Osteoblast (primary cell): ENCODE data around the gene NDUFAB1. TPM values are rescaled to one million over a fixed set of nuclear protein-coding genes. Genes with fewer than 3 reads are reported as not detected.

ENCODE experiments used
- DNase-seq: peaks from one replicate; pipeline ENCODE4 v3.0.0; 2011; ENCODE audit warnings: low spot score, mixed read lengths; ENCODE audit not compliant: insufficient read length; ENCODE audit errors: missing footprints
- H2AFZ ChIP-seq: 2 replicates; pipeline ENCODE4 v1.6.0; 2011; ENCODE audit warnings: mild to moderate bottlenecking, low read length
- H3K27ac ChIP-seq: 2 replicates; pipeline ENCODE4 v1.5.1; 2011; ENCODE audit warnings: mild to moderate bottlenecking, low read depth, low read length, moderate library complexity
- H3K27me3 ChIP-seq: 2 replicates; pipeline ENCODE4 v1.6.0; 2012; ENCODE audit warnings: mild to moderate bottlenecking, control low read depth, inconsistent platforms, low read length, moderate library complexity; ENCODE audit not compliant: insufficient read depth
- H3K36me3 ChIP-seq: 2 replicates; pipeline ENCODE4 v1.5.1; 2011; ENCODE audit warnings: mild to moderate bottlenecking, low read length, control low read depth, moderate library complexity; ENCODE audit not compliant: insufficient read depth
- H3K4me1 ChIP-seq: 2 replicates; pipeline ENCODE4 v1.5.1; 2011; ENCODE audit warnings: mild to moderate bottlenecking, low read length, control low read depth, moderate library complexity; ENCODE audit not compliant: insufficient read depth
- H3K4me2 ChIP-seq: 2 replicates; pipeline ENCODE4 v1.6.0; 2011; ENCODE audit warnings: mild to moderate bottlenecking, low read length; ENCODE audit not compliant: insufficient read depth
- H3K4me3 ChIP-seq: fragments of 200-600 bp; sonication (generic); 3 replicates; pipeline ENCODE4 v1.5.1; 2012; ENCODE audit warnings: mild to moderate bottlenecking, low read length, inconsistent platforms; ENCODE audit not compliant: insufficient read depth
- H3K79me2 ChIP-seq: 2 replicates; pipeline ENCODE4 v1.6.0; 2012; ENCODE audit warnings: mild to moderate bottlenecking, low read length, control low read depth, inconsistent platforms; ENCODE audit not compliant: insufficient read depth
- H3K9me3 ChIP-seq: 2 replicates; pipeline ENCODE4 v1.5.1; 2011; ENCODE audit warnings: low read depth, low read length, control low read depth
- H4K20me1 ChIP-seq: 2 replicates; pipeline ENCODE4 v1.6.0; 2012; ENCODE audit warnings: mild to moderate bottlenecking, low read length, control low read depth; ENCODE audit not compliant: insufficient read depth
- total RNA-seq: library from RNA; depleted of rRNA; stranded (reverse); fragments of >200 nt; gene quantifications from 2 replicates; pipeline ENCODE4 v1.2.3, GENCODE V29; 2012
- TF ChIP-seq, protein P1 (sequence below): IDR thresholded peaks from 2 replicates; pipeline ENCODE4 v1.5.1; 2011; ENCODE audit warnings: mild to moderate bottlenecking, low read depth, low read length, moderate library complexity; ENCODE audit errors: extremely low read depth

Gene NDUFAB1
- total RNA-seq, 1 donor = 43.1 TPM

- no peak for DNase-seq
- Histone ChIP-seq H3K36me3 (peaks cover 63% of the 10 kb centered on the region), H4K20me1 (peaks cover 4% of the 10 kb centered on the region)
Measured at GRCh38 chr16:23573817-23574216, 22.3 kb downstream of the NDUFAB1 start.

GRCh38 chr16:23572394-23572793 lies 23.7 kb downstream of the NDUFAB1 start:
- Histone ChIP-seq H3K36me3 (peaks cover 75% of the 10 kb centered on the region), H3K27me3 (no peaks in the 10 kb centered on the region), H4K20me1 (peaks cover 4% of the 10 kb centered on the region), H3K27ac (no peak overlapping the region), H3K9me3 (no peaks in the 10 kb centered on the region), H3K4me2 (no peak overlapping the region), H3K4me1 (no peaks in the 10 kb centered on the region), H3K79me2 (peaks cover 3% of the 10 kb centered on the region), H3K4me3 (no peak overlapping the region), H2AFZ (no peak overlapping the region)
- TF ChIP-seq, protein P1, sequence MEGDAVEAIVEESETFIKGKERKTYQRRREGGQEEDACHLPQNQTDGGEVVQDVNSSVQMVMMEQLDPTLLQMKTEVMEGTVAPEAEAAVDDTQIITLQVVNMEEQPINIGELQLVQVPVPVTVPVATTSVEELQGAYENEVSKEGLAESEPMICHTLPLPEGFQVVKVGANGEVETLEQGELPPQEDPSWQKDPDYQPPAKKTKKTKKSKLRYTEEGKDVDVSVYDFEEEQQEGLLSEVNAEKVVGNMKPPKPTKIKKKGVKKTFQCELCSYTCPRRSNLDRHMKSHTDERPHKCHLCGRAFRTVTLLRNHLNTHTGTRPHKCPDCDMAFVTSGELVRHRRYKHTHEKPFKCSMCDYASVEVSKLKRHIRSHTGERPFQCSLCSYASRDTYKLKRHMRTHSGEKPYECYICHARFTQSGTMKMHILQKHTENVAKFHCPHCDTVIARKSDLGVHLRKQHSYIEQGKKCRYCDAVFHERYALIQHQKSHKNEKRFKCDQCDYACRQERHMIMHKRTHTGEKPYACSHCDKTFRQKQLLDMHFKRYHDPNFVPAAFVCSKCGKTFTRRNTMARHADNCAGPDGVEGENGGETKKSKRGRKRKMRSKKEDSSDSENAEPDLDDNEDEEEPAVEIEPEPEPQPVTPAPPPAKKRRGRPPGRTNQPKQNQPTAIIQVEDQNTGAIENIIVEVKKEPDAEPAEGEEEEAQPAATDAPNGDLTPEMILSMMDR = no peak
- DNase-seq = no peak

More at GRCh38 chr16:23573817-23574216, 22.3 kb downstream of the NDUFAB1 start:
- no peak overlapping the region for H3K4me3 ChIP-seq
- no peak overlapping the region for H3K27ac ChIP-seq
- H3K27me3 ChIP-seq = no peaks in the 10 kb centered on the region
- no peaks in the 10 kb centered on the region for H3K4me1 ChIP-seq
- no peaks in the 10 kb centered on the region for H3K9me3 ChIP-seq
- no peaks in the 10 kb centered on the region for H3K79me2 ChIP-seq
- H2AFZ ChIP-seq = no peak overlapping the region
- TF ChIP-seq, protein P1 = no peak
- H3K4me2 ChIP-seq = no peak overlapping the region

GRCh38 chr16:23571895-23572294 lies 24.2 kb downstream of the NDUFAB1 start:
- H3K27me3 ChIP-seq = no peaks in the 10 kb centered on the region
- H3K79me2 ChIP-seq = peaks cover 3% of the 10 kb centered on the region
- H4K20me1 ChIP-seq = peaks cover 4% of the 10 kb centered on the region
- H3K36me3 ChIP-seq = peaks cover 80% of the 10 kb centered on the region
- H3K4me3 ChIP-seq = no peak overlapping the region
- no peak for DNase-seq
- no peak overlapping the region for H3K27ac ChIP-seq
- H3K4me2 ChIP-seq = no peak overlapping the region
- TF ChIP-seq, protein P1 = no peak
- H2AFZ ChIP-seq = no peak overlapping the region
- H3K9me3 ChIP-seq = no peaks in the 10 kb centered on the region
- no peaks in the 10 kb centered on the region for H3K4me1 ChIP-seq

- H3K36me3 ChIP-seq = peaks cover 85% of the 10 kb centered on the region
- TF ChIP-seq, protein P1 = no peak
Measured at GRCh38 chr16:23570992-23571632, 25.0 kb downstream of the NDUFAB1 start.

More at GRCh38 chr16:23570992-23571632, 25.0 kb downstream of the NDUFAB1 start:
- no peak for DNase-seq
- no peaks in the 10 kb centered on the region for H3K27me3 ChIP-seq
- no peak overlapping the region for H3K27ac ChIP-seq
- H3K9me3 ChIP-seq = no peaks in the 10 kb centered on the region
- H2AFZ ChIP-seq = no peak overlapping the region
- H3K4me1 ChIP-seq = no peaks in the 10 kb centered on the region
- H4K20me1 ChIP-seq = peaks cover 5% of the 10 kb centered on the region
- no peak overlapping the region for H3K4me3 ChIP-seq
- no peak overlapping the region for H3K4me2 ChIP-seq
- H3K79me2 ChIP-seq = peaks cover 5% of the 10 kb centered on the region
